Fibroblast of pulmonary artery (primary cell): ENCODE measurements around the gene PPTC7.

Experiments
- DNase-seq: peaks from one replicate; pipeline ENCODE4 v3.0.0-alpha.2; 2010; ENCODE audit warnings: low read depth
- H3K4me3 ChIP-seq: replicated peaks from 2 replicates; pipeline ENCODE4 v1.5.1; 2011; ENCODE audit warnings: low read depth, mild to moderate bottlenecking, control low read depth, low read length, moderate library complexity
- CTCF ChIP-seq: IDR thresholded peaks from 2 replicates; pipeline ENCODE4 v1.5.1; 2011; ENCODE audit warnings: mild to moderate bottlenecking, control low read depth, low read length, inconsistent platforms; ENCODE audit errors: missing control alignments

The PPTC7 gene

DNA sequence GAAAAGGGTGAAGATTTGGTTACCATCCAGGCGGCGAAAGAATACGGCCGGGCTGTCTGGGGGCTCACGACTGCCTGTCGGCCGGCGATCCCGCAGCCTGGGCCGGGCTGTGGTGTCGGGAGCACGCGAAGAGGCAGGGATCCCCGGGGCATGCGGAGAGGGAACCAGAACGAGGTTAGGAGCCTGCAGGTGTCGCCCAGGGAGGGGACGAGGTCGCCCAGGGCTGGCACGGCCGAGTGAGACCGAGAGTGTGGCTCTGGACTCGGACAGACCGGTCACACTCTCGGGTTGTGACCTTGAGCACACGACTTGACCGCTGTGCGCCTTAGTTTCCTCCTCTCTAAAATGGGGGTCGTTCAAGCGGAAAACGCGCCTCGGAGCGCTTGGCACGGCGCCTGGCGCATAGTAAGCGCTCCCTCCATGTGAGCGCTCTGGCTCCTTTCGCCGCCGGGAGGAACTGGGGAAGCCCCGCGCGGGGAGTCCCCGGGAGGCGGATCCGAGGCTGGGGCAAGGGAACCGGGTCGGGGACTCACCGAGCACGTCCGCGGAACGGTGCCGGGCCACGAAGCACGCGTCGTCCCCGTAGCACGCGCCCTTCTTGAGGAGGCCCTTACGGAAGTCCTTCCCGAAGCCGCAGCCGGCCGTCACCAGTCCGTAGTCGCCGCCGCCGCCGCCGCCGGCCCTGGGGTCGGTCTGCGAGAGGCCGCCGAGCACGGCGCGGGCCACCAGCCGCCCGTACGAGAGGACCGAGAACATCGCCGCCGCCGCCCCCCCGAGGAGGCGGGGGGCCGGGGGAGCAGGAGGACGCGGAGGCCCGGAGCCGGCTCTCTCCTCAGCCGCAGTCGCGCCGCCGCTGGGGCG lies 612 bp downstream of the PPTC7 start:
- peak overlapping the region; percentile 76 for H3K4me3 ChIP-seq
- no peak for TF ChIP-seq CTCF
- DNase-seq = peak; percentile 36

DNA sequence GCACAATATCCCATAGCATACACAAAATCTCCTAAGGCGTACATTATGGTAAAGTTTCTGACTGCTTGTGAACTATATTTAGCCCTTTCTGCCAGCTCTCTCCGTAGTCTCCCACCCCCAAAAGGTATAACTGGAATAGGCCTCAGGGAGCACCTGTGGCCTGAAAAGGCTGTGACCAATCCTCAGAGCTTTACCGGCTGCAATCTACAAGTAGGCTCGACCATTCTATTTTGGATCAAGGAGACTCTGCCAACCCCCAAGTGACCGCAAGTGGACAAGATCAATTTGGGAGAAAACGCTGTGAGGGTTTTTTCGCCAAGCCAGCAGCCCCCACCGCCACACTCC lies 1.2 kb downstream of the PPTC7 start:
- no peak for TF ChIP-seq CTCF
- peak overlapping the region; percentile 76 for H3K4me3 ChIP-seq
- DNase-seq = no peak

DNA sequence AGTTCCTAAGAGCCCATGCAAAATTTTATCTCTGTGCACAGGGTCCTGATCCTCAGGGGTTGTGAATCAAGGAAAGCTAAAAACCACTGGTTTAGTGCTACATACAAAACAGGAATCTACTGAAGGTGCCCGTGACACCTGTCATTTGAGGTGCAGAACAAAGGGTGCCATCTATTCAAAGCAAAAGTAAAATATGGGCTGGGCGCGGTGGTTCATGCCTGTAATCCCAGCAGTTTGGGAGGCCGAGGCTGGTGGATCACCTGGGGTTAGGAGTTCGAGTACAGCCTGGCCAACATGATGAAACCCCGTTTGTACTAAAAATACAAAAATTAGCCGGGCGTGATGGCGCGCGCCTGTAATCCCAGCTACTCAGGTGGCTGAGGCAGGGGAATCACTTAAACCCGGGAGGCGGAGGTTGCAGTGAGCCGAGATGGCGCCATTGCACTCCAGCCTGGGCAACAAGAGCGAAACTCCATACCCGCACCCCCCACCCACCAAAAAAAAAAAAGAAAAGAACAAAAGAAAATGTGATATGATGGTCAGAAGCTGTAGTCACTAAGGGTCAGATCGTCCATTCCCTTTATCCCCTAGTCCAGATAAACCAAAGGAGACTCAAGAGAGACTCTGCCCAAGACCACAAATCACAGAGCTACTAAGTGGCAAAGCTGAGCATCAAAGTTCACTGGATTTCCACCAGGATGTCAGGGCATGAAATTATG lies 3.4 kb downstream of the PPTC7 start:
- no peak overlapping the region for H3K4me3 ChIP-seq
- no peak for TF ChIP-seq CTCF
- no peak for DNase-seq

DNA sequence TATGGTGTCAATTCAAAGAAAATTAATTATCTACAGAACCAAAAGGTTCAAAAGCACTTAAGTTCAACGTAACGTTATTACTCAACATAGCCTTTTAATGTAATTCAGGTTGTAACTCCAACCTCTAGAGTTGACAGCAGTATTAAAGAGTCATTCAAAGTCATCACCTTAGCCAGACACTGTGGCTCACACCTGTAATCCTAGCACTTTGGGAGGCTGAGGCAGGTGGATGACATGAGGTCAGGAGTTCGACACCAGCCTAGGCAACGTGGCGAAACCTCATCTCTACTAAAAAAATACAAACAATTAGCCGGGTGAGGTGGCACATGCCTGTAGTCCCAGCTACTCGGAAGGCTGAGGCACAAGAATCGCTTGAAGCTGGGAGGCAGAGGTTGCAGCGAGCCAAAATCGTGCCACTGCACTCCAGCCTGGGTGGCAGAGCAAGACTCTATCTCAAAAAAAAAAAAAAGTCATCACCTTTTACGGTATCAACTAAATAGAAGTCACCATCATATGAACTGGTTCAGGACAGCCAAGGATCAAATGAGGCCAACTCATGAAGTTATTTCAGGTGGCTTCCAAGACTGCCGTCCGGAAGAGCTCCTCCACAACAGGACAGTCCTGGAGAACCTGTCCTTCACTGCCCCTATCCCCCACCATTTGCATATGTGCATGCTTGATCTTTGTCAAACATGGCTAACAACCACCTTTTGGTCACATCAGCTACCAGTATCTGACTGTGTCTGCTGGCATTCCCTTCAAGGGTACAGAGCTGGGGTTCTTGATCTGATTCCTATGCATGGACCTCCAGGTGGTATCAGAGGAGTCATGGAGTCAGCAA lies 4.2 kb downstream of the PPTC7 start:
- no peak for DNase-seq
- H3K4me3 ChIP-seq = no peak overlapping the region

GRCh38 chr12:110577864-110578693 lies 5.0 kb downstream of the PPTC7 start:
- no peak overlapping the region for H3K4me3 ChIP-seq
- DNase-seq = peak; percentile 69
- no peak for TF ChIP-seq CTCF

More for the DNA sequence above, 4.2 kb downstream of the PPTC7 start:
- TF ChIP-seq CTCF = no peak

DNA sequence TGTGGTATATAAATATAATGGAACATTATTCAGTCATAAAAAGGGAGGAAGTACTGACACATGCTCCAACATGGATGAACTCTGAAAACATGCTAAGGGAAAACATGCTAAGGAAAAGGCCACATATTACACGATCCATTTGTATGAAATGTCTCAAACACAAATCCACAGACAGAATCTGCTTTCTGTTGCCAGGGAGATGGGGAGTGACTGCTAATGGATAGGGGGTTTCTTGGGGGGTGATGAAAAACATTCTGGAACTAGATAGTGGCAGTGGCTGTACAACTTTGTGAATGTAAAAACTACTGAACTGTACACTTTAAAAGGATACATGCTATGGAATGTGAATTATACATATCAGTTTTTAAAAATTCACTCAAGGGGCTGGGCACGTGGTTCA lies 6.6 kb downstream of the PPTC7 start:
- no peak for TF ChIP-seq CTCF
- no peak overlapping the region for H3K4me3 ChIP-seq
- no peak for DNase-seq
